ENCODE results near the gene LSM14A.
A peak's percentile ranks its signal among the peaks of the same experiment; 100 is the strongest.

The LSM14A gene

DNA sequence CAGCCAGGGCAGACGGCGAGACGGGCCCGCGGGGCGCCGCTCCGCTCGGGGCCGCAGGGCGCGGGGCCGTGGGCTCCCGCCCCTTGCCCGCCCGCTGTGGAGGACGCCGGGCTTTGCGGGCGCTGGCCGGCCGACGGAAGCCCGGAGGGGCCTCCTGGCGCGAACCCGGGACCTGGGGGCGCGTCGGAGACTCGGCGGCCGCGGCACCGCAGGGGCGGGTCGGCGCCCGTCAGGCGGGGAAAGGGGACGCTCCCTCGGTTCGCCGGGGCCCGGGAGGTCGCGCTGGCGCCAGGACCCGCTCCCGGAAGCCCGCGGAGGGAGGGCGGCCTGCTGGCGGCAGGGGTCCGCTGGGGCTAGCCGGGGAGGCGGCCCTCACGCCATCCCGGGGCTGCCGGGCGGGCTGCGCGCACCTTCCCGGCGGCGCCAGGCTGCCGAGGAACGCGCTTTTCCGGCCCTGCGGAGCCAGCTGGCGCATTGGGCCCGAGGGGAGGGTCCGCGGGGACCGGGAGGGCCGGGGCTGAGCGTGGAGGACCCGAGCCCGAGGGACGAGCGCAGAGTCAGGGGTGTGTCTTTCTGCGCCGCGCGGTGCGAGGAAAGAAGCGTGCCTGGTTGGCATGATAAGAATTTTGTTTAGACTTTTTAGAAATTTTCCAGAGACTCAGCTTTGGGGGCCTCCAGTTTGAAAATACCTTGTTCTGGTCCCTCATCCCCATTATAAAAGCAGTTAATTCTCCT, 82.6 kb downstream of the LSM14A start:
- no peak for FAIRE-seq
- no peak for DNase-seq (ENCODE audit: low spot score)

DNA sequence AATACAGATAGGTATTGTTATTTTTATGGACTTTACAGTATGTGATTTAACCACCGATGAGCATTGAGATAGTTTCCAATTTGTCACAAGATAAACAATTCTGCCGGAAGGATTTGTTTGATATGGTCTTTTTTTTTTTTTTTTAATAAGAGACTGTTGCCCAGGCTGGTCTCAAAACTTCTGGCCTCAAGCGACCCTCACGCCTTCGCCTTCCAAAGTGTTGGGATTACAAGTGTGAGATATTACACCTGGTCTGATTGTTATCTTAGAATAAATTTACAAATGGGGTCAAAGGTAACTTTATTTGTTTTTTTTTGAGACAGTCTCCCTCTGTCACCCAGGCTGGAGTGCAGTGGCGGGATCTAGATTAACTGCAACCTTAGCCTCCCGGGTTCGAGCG, 83.2 kb downstream of the LSM14A start:
- DNase-seq (ENCODE audit: low spot score) (no peak), FAIRE-seq (no peak)

DNA sequence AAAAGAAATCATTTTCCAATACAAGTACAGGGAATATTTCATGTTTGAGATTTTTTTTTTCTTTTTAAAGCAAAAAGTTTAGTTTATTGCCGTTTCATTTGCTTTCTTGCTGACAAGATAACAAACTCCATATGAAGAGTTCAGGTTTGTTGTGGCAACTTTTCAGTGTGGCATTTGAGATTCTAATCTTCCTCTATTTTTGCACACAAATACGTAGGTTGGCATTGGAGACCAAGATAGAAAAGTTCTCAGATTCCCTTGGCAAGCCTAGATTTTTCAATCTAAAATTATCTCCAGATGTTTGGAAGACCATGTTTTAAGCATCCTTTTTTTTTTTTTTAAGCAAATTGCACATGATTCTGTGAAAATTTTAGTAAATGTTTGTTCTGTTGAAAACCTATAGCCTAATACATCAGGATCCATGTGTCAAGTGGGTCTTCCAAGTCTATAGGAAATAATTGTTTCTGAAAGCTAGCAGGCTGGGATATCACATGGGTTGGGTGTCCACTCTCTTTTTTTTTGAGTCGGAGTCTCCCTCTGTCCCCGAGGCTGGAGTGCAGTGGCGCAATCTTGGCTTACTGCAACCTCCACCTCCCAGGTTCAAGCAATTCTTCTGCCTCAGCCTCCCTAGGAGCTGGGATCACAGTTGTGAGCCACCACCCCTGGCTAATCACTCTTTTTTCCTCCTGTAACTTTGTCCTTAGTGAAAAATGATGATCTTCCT, 84.7 kb downstream of the LSM14A start:
- no peak for FAIRE-seq
- no peak for DNase-seq (ENCODE audit: low spot score)

DNA sequence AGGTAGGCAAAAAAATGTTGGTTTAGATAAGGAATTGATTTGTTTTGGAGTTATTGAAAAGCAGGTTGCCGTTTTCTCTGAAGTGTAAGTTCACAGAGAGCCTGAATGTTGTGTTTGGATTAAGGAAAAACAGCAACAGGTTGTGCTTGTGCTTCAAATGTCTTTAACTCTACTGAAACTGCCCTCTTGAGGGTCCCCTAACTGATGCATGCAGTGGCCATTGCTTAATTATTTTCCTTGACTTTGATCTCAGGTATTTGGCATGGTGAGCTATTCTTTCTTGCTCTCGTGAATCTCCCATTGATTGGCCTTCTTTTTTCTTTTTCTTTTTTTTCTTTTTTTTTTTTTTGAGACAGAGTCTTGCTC, 85.2 kb downstream of the LSM14A start:
- DNase-seq (ENCODE audit: low spot score) (no peak), FAIRE-seq (no peak)

DNA sequence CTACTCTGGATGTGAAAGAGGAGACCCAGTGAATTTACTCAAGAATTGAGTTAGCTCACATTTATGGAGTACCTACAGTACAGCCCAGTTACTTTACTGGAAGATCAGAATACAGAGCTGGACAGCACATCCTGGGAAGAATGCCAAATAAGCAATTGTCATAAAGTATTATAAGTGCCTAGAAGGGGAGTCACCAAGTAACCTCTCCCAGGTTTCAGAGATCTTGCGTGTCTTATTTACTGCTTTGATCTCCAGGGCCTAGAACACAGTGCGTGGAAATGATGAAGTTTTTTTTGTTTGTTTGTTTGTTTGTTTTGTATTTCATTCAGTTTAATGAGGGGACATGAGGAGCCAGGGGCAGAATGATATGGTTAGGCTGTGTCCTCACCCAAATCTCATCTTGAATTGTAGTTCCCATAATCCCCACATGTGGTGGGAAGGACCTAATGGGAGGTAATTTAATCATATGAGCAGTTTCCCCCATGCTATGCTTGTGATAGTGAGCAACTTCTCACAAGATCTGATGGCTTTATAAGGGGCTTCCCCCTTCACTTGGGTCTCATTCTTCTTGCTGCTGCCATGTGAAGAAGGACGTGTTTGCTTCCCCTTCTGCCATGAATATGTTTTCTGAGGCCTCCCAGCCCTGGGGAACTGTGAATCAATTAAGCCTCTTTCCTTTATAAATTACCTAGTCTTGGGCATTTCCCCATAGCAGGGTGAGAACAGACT, 87.2 kb downstream of the LSM14A start:
- FAIRE-seq (no peak), DNase-seq (ENCODE audit: low spot score) (no peak)

DNA sequence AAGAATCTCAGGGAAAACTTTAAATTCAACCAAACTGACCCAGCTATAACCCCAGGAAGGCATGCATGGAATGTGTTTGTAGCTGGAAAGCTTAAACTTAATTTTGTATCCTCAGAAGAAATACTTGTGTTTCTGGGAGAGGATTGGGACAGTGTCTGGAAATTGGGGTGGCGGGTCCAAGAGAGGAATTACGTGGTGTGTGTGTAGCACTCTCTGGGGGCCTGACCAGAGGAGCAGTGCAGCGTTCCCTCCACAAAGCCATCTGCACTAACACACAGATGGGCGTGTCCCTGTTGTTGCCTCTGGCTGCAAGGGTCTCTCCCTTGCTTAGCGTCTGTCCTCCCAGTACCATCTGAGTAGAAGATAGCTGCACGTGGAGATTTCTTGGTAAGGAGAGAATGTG, 88.5 kb downstream of the LSM14A start:
- DNase-seq (ENCODE audit: low spot score), result no peak
- no peak for FAIRE-seq

DNA sequence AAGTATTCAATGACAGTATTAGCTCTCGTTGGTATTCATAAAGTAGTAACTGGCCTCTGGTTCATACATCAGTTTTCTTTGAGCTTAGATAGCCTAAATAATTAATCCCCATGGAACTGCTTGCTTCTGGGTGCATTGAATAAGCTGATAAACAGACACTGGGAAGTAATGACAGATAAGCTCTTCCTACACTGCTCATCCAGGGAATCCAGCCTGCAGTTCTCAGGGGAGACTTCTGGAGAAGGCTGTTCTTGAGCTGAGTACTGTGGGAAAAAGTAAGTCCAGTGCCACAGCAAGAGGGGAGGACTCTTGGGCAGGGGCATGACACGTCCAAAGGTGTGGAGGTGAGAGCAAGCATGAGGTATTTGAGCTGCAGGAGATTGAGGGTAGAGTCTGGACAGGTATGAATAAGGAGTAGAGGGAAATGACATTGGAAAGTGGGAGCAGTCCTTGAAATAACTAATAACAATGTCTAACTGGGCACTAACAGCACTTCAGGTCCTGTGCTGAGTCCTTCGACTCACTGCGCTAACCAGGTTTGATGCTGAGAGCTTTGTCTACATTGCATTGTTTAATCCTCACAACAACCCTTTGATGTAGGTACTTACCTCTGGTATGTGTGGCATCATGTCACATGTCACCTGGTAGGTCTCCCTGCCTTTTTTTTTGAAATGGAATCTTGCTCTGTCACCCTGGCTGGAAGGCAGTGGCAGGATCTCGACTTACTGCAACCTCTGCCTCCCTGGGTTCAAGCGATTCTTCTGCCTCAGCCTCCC, 89.2 kb downstream of the LSM14A start:
- FAIRE-seq, result no peak
- DNase-seq (ENCODE audit: low spot score), result no peak

DNA sequence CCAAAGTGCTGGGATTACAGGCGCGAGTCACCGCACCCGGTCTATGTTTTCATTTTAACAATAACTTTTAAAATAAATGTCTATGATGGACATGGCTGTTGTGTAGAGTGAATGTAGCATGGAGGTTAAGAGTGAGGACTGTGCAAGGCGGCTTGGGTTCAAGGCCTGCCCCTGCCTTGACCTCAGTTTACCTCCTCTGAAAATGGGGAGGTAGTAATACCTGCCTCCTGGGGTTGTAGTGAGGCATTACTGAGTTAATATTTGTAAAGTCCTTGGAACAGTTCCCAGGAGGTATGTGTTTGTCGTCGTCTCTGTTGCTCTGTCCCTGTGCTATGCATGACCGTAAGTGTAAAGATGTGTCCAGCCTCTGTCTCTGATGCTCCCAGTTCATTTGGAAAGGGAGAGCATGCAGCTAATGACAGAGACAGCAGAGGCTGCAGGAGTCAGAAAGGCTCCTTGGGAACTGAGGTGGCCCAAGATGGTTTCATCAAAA, 91.5 kb downstream of the LSM14A start:
- FAIRE-seq (no peak), DNase-seq (ENCODE audit: low spot score) (peak; percentile 10)

DNA sequence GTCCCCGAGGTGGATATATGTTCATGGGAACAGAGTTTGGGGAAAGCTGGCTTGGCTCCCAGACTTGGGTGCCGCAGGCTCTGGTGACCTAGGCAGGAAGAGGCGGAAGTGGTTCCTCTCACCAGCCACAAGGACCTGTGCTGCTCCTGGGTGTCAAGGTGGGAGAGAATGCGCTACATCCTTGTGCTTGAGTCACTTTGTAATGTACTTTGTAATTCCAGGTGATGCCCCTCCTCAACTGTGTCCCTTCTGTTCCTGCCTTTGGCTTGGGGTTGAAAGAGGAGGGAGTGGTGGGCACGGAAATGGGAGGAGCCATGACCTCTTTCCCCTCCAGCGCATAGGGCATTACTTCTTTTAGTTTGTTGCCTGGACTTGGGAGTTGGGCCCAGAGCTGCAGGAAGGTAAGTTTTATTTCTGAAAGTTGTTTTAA, 92.9 kb downstream of the LSM14A start:
- no peak for DNase-seq (ENCODE audit: low spot score)
- no peak for FAIRE-seq

DNA sequence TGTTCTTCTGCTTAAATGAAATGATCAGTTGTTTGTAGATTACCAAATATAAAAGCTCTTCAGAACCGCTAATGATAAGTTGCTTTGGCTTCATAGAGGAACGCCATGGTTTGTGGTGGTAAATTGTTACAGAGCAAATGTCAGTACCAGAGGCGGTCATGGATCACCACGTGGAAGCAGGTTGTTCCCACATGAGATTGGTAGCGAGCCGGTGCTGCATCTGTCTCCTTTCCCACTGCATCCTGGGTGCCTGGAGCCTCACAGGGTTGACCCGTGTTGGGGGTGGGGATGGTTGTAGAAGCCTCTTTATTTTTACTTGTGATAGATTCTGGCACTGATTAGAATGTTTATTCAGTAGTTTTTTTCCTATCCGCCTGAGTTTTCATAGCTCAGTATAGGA, 96.8 kb downstream of the LSM14A start:
- no peak for FAIRE-seq
- no peak for DNase-seq (ENCODE audit: low spot score)

DNA sequence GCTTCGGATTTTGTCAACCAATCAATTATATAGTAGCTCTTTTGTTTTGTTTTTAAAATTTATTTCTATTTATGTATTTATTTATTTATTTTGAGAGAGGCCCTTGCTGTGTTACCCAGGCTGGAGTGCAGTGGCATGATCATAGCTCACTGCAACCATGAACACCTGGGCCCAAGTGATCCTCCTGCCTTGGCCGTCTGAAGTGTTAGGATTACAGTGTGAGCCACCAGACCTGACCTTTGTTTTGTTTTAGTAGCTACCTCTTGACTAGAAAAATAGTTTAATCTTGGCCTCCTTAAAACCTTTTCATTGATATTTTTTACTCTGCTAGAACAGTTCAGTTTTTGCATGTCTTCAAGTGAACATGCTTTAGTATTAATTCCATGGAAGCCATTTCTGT, 97.2 kb downstream of the LSM14A start:
- FAIRE-seq, result no peak

DNA sequence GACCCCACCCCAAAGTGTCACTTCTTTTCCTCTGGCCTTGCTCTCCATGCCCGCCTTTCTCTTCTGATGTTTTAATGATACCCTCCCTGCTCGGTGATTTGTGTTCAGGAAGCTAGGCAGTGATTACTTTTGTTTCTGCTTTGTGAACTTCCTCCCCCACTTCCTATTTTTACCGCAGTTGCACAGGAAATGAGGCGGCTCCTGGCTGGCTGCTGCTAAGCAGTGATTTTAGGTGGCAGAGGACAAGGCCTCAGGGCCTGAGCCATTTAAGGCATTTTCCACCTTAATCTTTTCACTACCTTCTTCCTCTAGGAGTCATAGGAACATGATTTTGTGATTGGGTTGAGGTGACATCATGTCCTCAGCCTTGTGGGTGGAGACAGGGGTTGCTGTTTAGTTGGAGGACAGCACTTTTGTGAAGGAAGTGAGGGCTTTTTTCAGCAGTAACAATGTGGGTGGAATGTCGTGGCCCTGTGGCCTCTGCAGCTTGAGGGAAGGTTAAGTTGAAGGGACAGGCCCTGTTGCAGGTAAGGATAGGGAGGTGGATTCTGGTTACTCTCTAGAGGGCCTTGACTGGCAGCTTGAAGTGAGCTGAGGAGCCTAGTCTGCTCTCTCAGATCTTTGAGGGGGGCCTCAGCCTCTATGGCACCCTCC, 97.8 kb downstream of the LSM14A start:
- FAIRE-seq (no peak), DNase-seq (ENCODE audit: low spot score) (peak; percentile 33)

More for the DNA sequence above, 97.2 kb downstream of the LSM14A start:
- DNase-seq (ENCODE audit: low spot score), result no peak

DNA sequence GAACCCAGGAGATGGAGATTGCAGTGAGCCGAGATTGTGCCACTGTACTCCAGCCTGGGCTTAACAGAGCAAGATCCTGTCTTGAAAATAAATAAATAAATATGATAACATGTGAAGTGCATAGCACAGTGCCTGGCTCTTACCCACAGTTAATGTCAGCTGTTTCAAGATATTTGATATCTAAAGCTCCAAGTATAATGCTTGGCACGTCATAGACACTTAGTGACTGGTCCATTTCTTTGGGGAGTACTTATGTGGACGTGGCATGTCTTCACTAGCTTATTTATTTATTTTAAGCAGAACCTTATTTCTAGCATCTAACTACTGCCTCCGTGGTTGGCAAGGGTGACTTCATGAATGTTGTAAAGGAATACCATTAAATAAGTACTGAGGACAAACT, 100.8 kb downstream of the LSM14A start:
- no peak for FAIRE-seq
- no peak for DNase-seq (ENCODE audit: low spot score)

DNA sequence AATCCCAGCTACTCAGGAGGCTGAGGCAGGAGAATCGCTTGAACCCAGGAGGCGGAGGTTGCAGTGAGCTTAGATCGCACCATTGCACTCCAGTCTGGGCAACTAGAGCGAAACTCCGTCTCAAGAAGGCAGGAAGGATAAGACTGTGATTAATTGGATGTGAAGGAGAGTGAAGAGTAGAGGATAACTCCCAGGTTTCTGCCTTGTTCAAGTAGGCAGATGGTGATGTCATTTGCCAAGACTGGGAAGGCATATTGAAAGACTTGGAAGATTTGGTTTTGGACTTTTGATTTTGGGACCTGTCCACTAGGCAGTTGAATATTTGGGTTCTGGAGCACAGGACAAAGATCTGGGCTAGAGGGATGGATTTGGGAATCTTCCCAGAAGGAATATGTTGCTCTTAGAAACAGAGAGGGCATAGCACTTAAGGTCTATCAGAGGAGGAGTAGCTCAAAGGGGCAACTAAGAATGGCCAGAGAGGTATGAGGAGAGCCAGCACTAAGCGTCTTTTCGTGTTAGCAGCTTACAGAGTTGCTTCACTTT, 102.1 kb downstream of the LSM14A start:
- no peak for DNase-seq (ENCODE audit: low spot score)
- FAIRE-seq, result no peak

DNA sequence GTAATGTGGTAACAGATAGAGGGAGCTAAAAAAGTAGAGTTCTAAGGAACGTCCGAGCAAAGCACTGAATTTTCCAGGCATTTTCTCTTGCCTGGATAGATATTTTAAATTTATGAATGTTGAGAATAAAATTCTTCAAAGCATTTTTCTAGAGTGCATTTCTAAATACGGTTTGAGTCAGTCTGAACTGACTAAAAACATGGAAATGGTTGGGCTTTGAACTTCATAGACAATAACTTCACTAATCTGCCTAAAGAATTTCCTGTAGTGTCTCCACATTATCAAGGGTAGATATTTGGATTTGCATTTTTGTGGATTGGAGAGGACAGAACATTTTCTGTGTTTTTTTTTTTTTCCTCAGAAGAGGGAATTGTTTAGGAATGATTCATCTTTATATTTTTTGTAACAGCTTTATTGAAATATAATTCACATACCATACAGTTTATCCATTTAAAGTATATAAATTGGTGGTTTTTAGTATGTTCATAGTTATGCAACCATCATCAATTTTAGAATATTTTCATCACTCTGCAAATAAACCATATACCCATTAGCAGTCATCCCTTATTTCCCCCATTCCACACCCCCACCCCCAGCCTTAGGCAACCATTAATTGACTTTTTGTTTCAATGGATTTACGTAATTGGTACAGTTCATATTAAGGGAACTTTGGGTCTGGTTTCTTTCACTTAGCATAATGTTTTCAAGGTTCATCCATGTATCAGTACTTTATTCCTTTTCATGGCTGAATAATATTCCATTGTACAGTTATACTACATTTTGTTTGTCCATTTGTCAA, 102.7 kb downstream of the LSM14A start:
- no peak for DNase-seq (ENCODE audit: low spot score)
- no peak for FAIRE-seq

DNA sequence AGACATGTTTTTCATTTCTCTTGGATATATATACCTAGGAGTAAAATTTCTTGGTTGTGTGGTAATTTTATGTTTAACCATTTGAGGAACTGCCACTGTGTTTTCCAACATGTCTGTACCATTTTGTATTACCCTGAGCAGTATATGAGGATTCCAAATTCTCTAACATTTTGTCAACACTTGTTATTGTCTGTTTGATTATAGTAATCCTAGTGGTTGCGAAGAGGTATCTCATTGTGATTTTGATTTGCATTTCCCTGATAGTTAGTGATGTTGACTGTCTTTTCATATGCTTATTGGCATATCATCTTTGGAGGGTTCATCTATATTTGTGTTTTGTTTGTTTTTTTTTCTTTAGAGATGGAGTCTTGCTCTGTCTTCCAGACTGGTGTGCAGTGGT, 103.4 kb downstream of the LSM14A start:
- no peak for DNase-seq (ENCODE audit: low spot score)
- no peak for FAIRE-seq

DNA sequence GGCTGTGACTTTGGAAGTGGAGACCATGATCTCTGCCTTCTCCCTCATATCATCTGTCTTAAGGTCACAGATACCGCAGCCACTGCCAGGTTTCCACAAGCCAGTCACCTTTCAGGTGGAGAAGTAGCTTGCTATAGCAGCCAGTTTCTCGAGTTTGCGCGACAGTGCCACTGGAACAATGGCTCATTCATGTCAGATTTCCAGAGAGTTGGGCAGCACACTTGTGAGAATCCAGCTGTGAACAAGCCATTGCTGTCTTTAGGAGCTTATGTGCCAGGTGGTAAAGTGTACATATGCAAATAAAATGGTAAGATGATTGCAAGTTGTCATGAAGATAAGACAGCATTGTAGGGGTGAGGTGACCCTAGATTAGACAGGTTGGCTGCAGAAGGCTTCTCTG, 104.3 kb downstream of the LSM14A start:
- FAIRE-seq, result no peak
- no peak for DNase-seq (ENCODE audit: low spot score)

DNA sequence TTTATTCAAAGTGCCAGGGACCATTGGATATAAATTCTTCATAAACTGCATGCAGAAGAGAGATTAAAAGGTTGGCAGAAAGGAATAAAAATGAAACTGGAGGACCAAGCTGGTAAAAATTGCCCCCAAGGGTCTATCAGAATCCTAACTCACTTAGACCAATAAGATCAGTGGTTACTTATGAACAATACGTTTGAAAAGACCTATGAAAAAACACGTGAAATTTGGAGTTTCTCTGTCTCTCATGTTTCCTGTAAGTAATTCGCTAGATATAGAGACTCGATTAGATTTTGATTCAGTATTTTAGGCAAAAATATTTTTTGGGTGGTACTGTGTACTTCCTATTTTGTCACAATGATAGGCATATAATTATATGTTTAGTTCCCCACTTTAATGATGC, 104.9 kb downstream of the LSM14A start:
- no peak for FAIRE-seq
- no peak for DNase-seq (ENCODE audit: low spot score)

DNA sequence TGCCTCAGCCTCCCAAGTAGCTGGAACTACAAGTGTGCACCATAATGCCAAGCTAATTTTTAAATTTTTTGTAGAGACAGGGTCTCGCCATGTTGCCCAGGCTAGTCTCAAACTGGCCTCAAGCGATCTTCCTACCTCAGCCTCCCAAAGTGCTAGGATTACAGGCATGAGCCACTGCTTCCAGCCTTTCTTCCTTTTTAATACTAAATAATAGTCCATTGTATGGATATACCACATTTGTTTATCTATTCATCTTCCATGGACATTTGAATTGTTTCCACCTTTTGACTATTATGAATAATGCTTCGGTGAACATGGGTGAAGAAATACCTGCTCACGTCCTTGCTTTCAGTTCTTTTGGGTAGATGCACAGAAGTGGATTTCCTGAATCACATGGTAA, 106.5 kb downstream of the LSM14A start:
- DNase-seq (ENCODE audit: low spot score) (no peak), FAIRE-seq (no peak)
